NB4 (cell line): ENCODE results near the gene SGMS1.

ENCODE experiments used
- MYC ChIP-seq: IDR thresholded peaks from 2 replicates; pipeline ENCODE4 v1.6.1; 2011; ENCODE audit warnings: low read depth, low read length
- POLR2A ChIP-seq: IDR thresholded peaks from 2 replicates; pipeline ENCODE4 v1.6.1; 2011; ENCODE audit warnings: mild to moderate bottlenecking; ENCODE audit not compliant: insufficient read length; ENCODE audit errors: extremely low read depth
- TF ChIP-seq, protein P1 (sequence below): IDR thresholded peaks from one replicate; pipeline ENCODE4 v1.5.1; 2012; ENCODE audit warnings: low read depth, low read length
- TF ChIP-seq, protein P2 (sequence below): IDR thresholded peaks from 2 replicates; pipeline ENCODE4 v1.6.1; 2011; ENCODE audit warnings: low read depth, low read length

DNA sequence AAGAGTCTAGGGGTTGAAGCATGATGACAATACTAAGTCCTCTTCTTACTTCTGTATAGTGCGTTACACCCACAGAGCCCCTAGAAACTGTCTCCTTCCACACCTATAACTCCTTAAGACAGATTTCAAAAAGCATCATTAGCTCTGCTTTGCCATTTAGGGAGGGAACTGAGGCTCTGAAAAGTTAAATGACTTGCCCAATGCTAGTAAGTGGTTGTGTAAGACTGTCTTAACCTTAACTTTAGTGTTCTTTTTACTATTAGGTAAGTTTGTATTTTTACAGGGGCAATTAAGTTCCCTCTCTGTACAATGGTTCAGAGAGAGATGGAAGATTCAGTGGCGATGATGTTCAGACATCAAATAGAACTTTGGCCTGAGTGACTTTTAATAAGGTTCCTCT, 299.7 kb downstream of the SGMS1 start:
- TF ChIP-seq POLR2A: no peak
- TF ChIP-seq, protein P1, sequence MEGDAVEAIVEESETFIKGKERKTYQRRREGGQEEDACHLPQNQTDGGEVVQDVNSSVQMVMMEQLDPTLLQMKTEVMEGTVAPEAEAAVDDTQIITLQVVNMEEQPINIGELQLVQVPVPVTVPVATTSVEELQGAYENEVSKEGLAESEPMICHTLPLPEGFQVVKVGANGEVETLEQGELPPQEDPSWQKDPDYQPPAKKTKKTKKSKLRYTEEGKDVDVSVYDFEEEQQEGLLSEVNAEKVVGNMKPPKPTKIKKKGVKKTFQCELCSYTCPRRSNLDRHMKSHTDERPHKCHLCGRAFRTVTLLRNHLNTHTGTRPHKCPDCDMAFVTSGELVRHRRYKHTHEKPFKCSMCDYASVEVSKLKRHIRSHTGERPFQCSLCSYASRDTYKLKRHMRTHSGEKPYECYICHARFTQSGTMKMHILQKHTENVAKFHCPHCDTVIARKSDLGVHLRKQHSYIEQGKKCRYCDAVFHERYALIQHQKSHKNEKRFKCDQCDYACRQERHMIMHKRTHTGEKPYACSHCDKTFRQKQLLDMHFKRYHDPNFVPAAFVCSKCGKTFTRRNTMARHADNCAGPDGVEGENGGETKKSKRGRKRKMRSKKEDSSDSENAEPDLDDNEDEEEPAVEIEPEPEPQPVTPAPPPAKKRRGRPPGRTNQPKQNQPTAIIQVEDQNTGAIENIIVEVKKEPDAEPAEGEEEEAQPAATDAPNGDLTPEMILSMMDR: no peak
- no peak for TF ChIP-seq MYC
- TF ChIP-seq, protein P2, sequence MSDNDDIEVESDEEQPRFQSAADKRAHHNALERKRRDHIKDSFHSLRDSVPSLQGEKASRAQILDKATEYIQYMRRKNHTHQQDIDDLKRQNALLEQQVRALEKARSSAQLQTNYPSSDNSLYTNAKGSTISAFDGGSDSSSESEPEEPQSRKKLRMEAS: no peak
